SH-SY5Y (cell line): ENCODE data around the gene PARP4.

Source experiments
- GATA2 ChIP-seq: IDR thresholded peaks from 2 replicates; pipeline ENCODE4 v1.6.1; 2011; ENCODE audit warnings: mild to moderate bottlenecking, low read depth, low read length
- GATA3 ChIP-seq: IDR thresholded peaks from 2 replicates; pipeline ENCODE4 v1.6.1; 2011; ENCODE audit warnings: low read depth, mild to moderate bottlenecking, low read length, moderate library complexity

The PARP4 gene

DNA sequence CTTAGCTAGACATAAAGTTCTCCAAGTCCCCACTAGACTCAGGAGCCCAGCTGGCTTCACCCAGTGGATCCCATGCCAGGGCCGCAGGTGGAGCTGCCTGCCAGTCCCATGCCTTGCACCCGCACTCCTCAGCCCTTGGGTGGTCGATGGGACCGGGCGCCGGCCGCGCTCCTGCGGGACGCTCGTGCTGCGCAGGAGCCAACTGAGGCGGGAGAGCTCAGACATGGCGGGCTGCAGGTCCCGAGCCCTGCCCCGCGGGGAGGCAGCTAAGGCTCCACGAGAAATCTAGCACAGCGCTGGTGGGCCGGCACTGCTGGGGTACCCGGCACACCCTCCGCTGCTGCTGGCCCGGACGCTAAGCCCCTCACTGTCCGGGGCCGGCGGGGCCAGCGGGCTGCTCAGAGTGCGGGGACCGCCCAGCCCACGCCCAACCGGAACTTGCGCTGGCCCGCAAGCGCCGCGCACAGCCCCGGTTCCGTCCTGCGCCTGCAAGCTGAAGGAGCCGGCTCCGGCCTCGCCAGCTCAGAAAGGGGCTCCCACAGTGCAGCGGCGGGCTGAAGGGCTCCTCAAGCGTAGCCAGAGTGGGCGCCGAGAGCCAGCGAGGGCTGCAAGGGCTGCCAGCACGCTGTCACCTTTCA, 5.8 kb downstream of the PARP4 start:
- TF ChIP-seq GATA3, result no peak
- TF ChIP-seq GATA2, result no peak

- TF ChIP-seq GATA3, result no peak
- no peak for TF ChIP-seq GATA2
Measured at GRCh38 chr13:24505756-24506155, 6.8 kb downstream of the PARP4 start.

DNA sequence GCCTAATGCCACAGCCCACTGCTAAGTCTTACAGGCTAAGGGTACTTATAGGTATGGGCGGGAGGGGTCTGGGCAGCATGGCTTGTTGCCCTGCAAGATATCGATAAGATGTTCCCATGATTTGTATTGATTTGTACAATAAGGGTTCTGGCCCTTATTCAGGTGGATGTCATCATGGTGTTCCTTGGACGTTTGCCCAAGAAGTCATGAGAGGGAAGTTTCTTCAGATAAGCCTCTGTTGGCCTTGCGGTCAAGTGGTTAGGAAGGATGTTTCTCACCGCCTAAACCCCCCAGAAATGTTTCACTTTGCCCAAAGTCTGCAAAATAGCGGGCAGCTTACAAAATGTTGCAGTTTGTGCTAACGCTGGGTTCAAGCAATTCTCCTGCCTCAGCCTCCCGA, 7.3 kb downstream of the PARP4 start:
- TF ChIP-seq GATA2, result no peak
- no peak for TF ChIP-seq GATA3

GRCh38 chr13:24503379-24503696, 9.2 kb downstream of the PARP4 start:
- TF ChIP-seq GATA2 (no peak), GATA3 (no peak)

DNA sequence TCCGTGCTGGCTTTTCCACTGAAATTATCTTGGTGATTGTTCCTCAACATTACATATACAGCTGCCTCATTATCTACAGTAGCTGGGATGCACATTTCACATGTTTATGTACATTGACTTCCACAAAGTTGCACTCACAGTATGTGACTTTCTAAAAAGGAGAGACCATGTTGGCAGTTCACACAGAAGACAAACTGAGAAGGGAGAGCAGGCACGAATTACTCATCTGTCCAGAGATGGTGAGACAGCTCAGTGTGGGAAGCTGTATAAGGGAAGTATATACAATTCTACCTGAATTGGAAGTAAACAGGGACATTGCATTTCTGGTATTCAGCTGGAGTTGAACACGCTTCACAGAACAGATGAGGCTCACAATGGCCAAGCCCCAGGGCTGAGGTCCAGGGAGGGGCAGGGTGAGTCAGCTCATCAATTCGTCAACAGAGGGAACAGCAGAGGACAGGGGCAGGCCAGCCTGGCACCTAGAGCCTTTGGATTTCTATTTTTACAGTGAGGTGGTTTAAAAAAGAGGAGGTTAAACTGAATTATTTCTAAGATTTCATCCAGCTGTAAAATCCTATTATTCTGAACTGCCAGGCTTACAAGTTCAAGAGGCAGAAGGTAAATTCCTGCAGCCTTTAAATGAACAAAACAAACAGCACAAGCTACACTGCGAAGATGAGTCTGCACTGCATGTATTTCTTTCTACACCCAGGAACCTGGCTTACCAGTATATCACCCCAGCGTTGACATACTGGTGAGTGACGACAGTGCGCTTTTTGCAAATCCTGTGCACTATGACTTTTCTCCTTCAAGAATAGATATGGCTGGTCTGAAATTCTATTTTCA, 9.8 kb downstream of the PARP4 start:
- no peak for TF ChIP-seq GATA3
- no peak for TF ChIP-seq GATA2

- TF ChIP-seq GATA2 (no peak), GATA3 (no peak)
Measured at GRCh38 chr13:24500977-24501376, 11.6 kb downstream of the PARP4 start.

- TF ChIP-seq GATA3, result no peak
- no peak for TF ChIP-seq GATA2
Measured at GRCh38 chr13:24497742-24498141, 14.8 kb downstream of the PARP4 start.

- no peak for TF ChIP-seq GATA2
- no peak for TF ChIP-seq GATA3
Measured at GRCh38 chr13:24495151-24495729, 17.3 kb downstream of the PARP4 start.

DNA sequence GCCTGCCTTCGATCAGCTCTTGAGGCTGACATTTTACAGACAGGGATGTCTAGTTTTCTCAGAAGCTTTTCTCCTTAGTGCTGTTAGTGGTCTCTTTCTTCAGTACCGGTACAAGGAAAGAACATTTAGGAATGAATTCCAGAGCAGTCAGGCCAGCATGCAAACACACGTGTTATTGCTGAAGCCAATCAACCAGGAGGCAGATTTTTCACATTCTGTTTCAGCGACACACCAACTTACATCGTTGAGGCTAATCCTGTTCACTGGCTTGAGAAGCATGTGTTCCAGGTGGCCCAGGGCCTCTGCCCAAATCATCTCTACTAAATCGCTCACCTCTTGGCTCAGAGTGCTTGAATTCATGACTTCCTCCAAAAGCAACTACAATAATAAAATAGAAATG, 19.2 kb downstream of the PARP4 start:
- TF ChIP-seq GATA2 (no peak), GATA3 (no peak)

- TF ChIP-seq GATA2 (no peak), GATA3 (no peak)
Measured at GRCh38 chr13:24491845-24492244, 20.7 kb downstream of the PARP4 start.

DNA sequence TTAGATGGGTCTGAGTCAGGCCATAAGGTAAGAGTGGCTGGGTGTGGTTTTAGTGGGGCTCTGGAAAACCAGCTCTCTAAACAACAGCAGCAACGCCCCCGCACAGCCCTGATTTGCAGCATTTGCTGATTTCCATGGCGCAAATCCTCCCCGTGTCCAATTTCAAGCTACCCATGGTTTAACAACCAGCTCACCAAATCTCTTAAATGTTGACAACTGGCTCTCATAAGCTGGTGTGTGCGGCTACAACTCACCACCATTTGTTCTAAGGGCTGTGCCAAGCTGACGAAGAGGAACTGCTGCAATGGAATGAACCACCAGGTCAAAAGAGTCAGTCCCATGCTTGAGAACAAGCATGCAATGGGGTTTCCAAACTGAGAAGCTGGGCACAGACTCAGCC, 22.9 kb downstream of the PARP4 start:
- no peak for TF ChIP-seq GATA2
- TF ChIP-seq GATA3, result no peak

GRCh38 chr13:24473686-24474085, 38.9 kb downstream of the PARP4 start:
- TF ChIP-seq GATA3, result no peak
- TF ChIP-seq GATA2, result no peak

- TF ChIP-seq GATA3 (no peak), GATA2 (no peak)
Measured at GRCh38 chr13:24463078-24463477, 49.5 kb downstream of the PARP4 start.

- no peak for TF ChIP-seq GATA3
- no peak for TF ChIP-seq GATA2
Measured at GRCh38 chr13:24460256-24460655, 52.3 kb downstream of the PARP4 start.

GRCh38 chr13:24459726-24460125, 52.9 kb downstream of the PARP4 start:
- TF ChIP-seq GATA2 (no peak), GATA3 (no peak)
